ENCODE measurements around the gene MCEMP1.

GRCh38 chr19:7663706-7664105 lies 13.2 kb upstream of the MCEMP1 start:
- TF ChIP-seq CTCF (IDR thresholded peaks at IDR 0.05) (no peak), EP300 (IDR thresholded peaks at IDR 0.05; ENCODE audit: low read depth) (no peak)

All from transverse colon (tissue), 3 donors.